GM18502 (cell line): ENCODE data around the gene FOXO3.

Experiments
- ATAC-seq: cut with Tn5 transposase; IDR thresholded peaks from one replicate; pipeline ENCODE4 v1.9.1; 2021; ENCODE audit warnings: mild to moderate bottlenecking; ENCODE audit not compliant: unreplicated experiment, poor library complexity

The FOXO3 gene

GRCh38 chr6:108727966-108728730, 167.4 kb downstream of the FOXO3 start:
- no peak for ATAC-seq

- ATAC-seq = no peak
Observed at GRCh38 chr6:108728826-108729225, 168.1 kb downstream of the FOXO3 start.

- ATAC-seq = no peak
Observed at GRCh38 chr6:108730635-108731515, 170.2 kb downstream of the FOXO3 start.

GRCh38 chr6:108732091-108732870, 171.6 kb downstream of the FOXO3 start:
- ATAC-seq = no peak

GRCh38 chr6:108733051-108733450, 172.3 kb downstream of the FOXO3 start:
- ATAC-seq = no peak

- ATAC-seq = no peak
Observed at GRCh38 chr6:108733706-108734265, 173.1 kb downstream of the FOXO3 start.
